Naive thymus-derived CD4-positive, alpha-beta T cell (primary cell): ENCODE data around the gene FBLN1. TPM values are rescaled to one million over a fixed set of nuclear protein-coding genes. Genes with fewer than 3 reads are reported as not detected.

Experiments used
- ATAC-seq: fragments of 150-1000 bp; cut with Tn5 transposase; 2 replicates; pipeline ENCODE4 v1.10.0; 2021; ENCODE audit warnings: mild to moderate bottlenecking, moderate library complexity
- CTCF ChIA-PET: fragments of 350-600 bp; sonication (Branson Sonifier 250); formaldehyde crosslinking; loops from one replicate; lab custom pipeline; 2021; ENCODE audit warnings: antibody characterized with exemption; lab: Charles Lee
- POLR2A ChIA-PET: fragments of 350-600 bp; sonication (Branson Sonifier 250); formaldehyde crosslinking; loops from one replicate; lab custom pipeline; 2021; ENCODE audit warnings: antibody characterized with exemption, inconsistent platforms; lab: Charles Lee
- DNase-seq, 9 donors: peaks; one replicate each; pipeline versions ENCODE4 v3.0.0 to v3.0.0-alpha.2; 2020 to 2022; ENCODE audit warnings: mixed read lengths in 1 of 9
- H3K27ac ChIP-seq: one replicate; pipeline ENCODE4 v1.7.0; 2013; ENCODE audit warnings: mild to moderate bottlenecking, low read depth, low read length, moderate library complexity
- H3K27me3 ChIP-seq, 2 donors: one replicate each; pipeline ENCODE4 v1.7.0; 2013; ENCODE audit warnings: low read length in 2 of 2, mild to moderate bottlenecking in 2 of 2, moderate library complexity in 2 of 2; ENCODE audit not compliant: control insufficient read depth in 2 of 2, insufficient read depth in 2 of 2
- H3K36me3 ChIP-seq, 3 experiments: 1 replicate in 2 of 3; 2 replicates in 1 of 3; pipeline ENCODE4 v1.7.0; 2013; ENCODE audit warnings: low read length in 3 of 3, mild to moderate bottlenecking in 3 of 3, moderate library complexity in 1 of 3; ENCODE audit not compliant: insufficient read depth in 3 of 3, control insufficient read depth in 2 of 3
- H3K4me1 ChIP-seq, 2 donors: one replicate each; pipeline ENCODE4 v1.7.0; 2013; ENCODE audit warnings: low read length in 2 of 2, mild to moderate bottlenecking in 2 of 2, moderate library complexity in 1 of 2; ENCODE audit not compliant: control insufficient read depth in 2 of 2, insufficient read depth in 2 of 2
- H3K4me3 ChIP-seq: 2 replicates; pipeline ENCODE4 v1.7.0; 2013; ENCODE audit warnings: mild to moderate bottlenecking, low read length
- H3K9me3 ChIP-seq, 3 experiments: 1 replicate in 2 of 3; 2 replicates in 1 of 3; pipeline ENCODE4 v1.7.0; 2013; ENCODE audit warnings: low read length in 3 of 3; ENCODE audit not compliant: control insufficient read depth in 2 of 3
- H3K27ac Mint-ChIP-seq, 9 donors: one replicate each; pipeline ENCODE4 v1.8.0; 2020 to 2022; ENCODE audit warnings: mixed read lengths in 9 of 9, mild to moderate bottlenecking in 8 of 9, moderate library complexity in 5 of 9, inconsistent platforms in 2 of 9
- H3K27me3 Mint-ChIP-seq, 5 donors: one replicate each; pipeline ENCODE4 v1.8.0; 2021 to 2022; ENCODE audit warnings: mixed read lengths in 5 of 5, mild to moderate bottlenecking in 1 of 5
- H3K36me3 Mint-ChIP-seq, 5 donors: one replicate each; pipeline ENCODE4 v1.8.0; 2020 to 2022; ENCODE audit warnings: mixed read lengths in 5 of 5, mild to moderate bottlenecking in 3 of 5, inconsistent platforms in 1 of 5
- H3K4me1 Mint-ChIP-seq, 7 donors: one replicate each; pipeline ENCODE4 v1.8.0; 2020 to 2022; ENCODE audit warnings: mixed read lengths in 7 of 7, mild to moderate bottlenecking in 3 of 7, inconsistent platforms in 1 of 7
- H3K4me3 Mint-ChIP-seq, 10 donors: one replicate each; pipeline ENCODE4 v1.8.0; 2020 to 2022; ENCODE audit warnings: mild to moderate bottlenecking in 10 of 10, mixed read lengths in 10 of 10, moderate library complexity in 6 of 10, inconsistent platforms in 2 of 10
- H3K9me3 Mint-ChIP-seq, 11 donors: one replicate each; pipeline ENCODE4 v1.8.0; 2020 to 2022; ENCODE audit warnings: mixed read lengths in 11 of 11, mild to moderate bottlenecking in 4 of 11, inconsistent platforms in 1 of 11, moderate library complexity in 1 of 11
- intact Hi-C, 2 donors: fragments of 100-400 bp; cut with micrococcal nuclease; formaldehyde crosslinking; loops; one replicate each; pipeline ENCODE4 v1.15.1; 2023
- polyA plus RNA-seq, 2 donors: library from polyadenylated mRNA; unstranded; fragments of 300-500 nt; fragmentation: Illumina TruSeq; gene quantifications; one replicate each; pipeline ENCODE4 v1.2.3, GENCODE V29; 2021
- total RNA-seq, 6 experiments: library from RNA in 5 of 6; stranded (reverse) in 5 of 6; gene quantifications; 1 replicate in 5 of 6; 2 replicates in 1 of 6; pipeline ENCODE4 v1.2.3 and lab custom pipeline; 2021 to 2026

The FBLN1 gene
- total and polyA plus RNA-seq, 7 experiments from 2014 or later = 0.11 to 1.1 TPM; not detected in 5

DNA sequence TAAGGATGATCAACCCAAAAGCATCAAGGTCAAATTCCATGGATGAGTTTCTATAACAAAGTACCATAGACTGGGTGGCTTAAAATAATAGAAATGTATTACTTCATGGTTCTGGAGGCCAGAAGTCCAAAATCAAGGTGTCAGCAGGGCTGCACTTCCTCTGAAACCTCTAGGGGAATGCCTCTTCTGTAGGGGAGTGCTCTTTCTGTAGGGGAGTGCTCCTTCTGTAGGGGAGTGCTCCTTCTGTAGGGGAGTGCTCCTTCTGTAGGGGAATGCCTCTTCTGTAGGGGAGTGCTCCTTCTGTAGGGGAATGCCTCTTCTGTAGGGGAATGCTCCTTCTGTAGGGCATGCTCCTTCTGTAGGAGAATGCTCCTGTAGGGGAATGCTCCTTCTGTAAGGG, 65.5 kb downstream of the FBLN1 start:
- no peak for DNase-seq
- Mint-ChIP-seq H3K9me3 (peaks cover 0 to 25% (median 13%) of the 10 kb centered on the region in 11 donors), H3K36me3 (peaks cover 0 to 10% (median 3%) of the 10 kb centered on the region in 5 donors), H3K27me3 (peaks cover 7 to 26% (median 13%) of the 10 kb centered on the region in 5 donors), H3K4me3 (no peak overlapping the region), H3K27ac (no peak overlapping the region), H3K4me1 (no peaks in the 10 kb centered on the region)
- ChIA-PET CTCF (no interaction called here), POLR2A (no interaction called here)
- no peak for ATAC-seq
- Histone ChIP-seq H3K4me1 (no peaks in the 10 kb centered on the region), H3K27me3 (no peaks in the 10 kb centered on the region), H3K27ac (no peak overlapping the region), H3K36me3 (no peaks in the 10 kb centered on the region), H3K9me3 (no peaks in the 10 kb centered on the region), H3K4me3 (no peak overlapping the region)
- intact Hi-C loops = no loop called here

DNA sequence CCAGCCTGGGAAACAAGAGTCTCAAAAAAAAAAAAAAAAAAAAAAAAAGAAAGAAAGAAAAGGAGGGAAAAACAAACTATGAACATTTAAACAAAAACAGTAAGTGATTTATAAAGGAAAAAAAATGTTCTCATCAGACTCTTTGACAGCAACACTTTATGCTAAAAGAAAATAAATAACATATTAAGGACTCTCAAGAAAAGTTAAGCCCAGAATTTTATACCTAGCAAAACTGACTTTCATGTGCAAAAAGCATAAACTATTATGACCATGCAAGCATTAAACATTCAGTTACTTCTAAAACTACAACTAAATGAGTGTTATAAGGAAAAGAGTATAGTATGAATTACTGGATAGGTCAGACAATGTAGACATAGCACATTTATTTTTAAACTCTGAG, 68.4 kb downstream of the FBLN1 start:
- H3K4me3 Mint-ChIP-seq = no peak overlapping the region

DNA sequence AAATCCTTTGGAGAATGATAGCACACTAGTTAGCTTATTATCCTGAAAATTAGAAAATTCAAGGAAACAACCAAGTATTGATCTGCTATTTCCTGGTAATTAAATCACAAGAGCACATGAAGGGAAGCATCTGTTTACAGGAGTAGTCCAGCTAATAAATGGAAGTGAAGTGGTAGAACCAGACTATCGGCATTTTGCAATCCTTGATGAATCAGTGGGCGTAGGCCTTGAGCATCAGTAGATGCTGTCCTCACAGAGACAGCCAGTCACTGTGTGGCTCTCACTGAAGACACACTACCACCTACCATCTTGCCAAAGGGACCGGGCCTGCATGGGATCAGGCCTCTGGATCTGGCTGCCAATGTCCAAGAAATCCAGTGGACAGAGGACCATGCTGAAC, 69.8 kb downstream of the FBLN1 start:
- POLR2A ChIA-PET = no interaction called here
- no peak for DNase-seq
- H3K36me3 Mint-ChIP-seq = peaks cover 0 to 10% (median 3%) of the 10 kb centered on the region in 5 donors
- H3K27me3 ChIP-seq = no peaks in the 10 kb centered on the region
- no peak overlapping the region for H3K27ac ChIP-seq
- peaks cover 0 to 5% (median 0%) of the 10 kb centered on the region in 7 donors for H3K4me1 Mint-ChIP-seq
- H3K9me3 Mint-ChIP-seq = peaks cover 0 to 25% (median 13%) of the 10 kb centered on the region in 11 donors
- no peak overlapping the region for H3K27ac Mint-ChIP-seq
- no peaks in the 10 kb centered on the region for H3K9me3 ChIP-seq
- no peaks in the 10 kb centered on the region for H3K4me1 ChIP-seq
- no peak for ATAC-seq
- H3K4me3 ChIP-seq = no peak overlapping the region
- no peak overlapping the region for H3K4me3 Mint-ChIP-seq
- intact Hi-C loops = no loop called here
- H3K36me3 ChIP-seq = no peaks in the 10 kb centered on the region
- peaks cover 8 to 21% (median 8%) of the 10 kb centered on the region in 5 donors for H3K27me3 Mint-ChIP-seq
- CTCF ChIA-PET = no interaction called here

More for the DNA sequence above, 68.4 kb downstream of the FBLN1 start:
- Mint-ChIP-seq H3K36me3 (peaks cover 0 to 10% (median 3%) of the 10 kb centered on the region in 5 donors), H3K27me3 (peaks cover 3 to 15% (median 9%) of the 10 kb centered on the region in 5 donors), H3K9me3 (peaks cover 0 to 25% (median 13%) of the 10 kb centered on the region in 11 donors), H3K27ac (no peak overlapping the region), H3K4me1 (peaks cover 0 to 5% (median 0%) of the 10 kb centered on the region in 7 donors)
- H3K4me3 ChIP-seq = no peak overlapping the region
- POLR2A ChIA-PET = no interaction called here
- no peaks in the 10 kb centered on the region for H3K36me3 ChIP-seq
- ATAC-seq = no peak
- no peaks in the 10 kb centered on the region for H3K9me3 ChIP-seq
- no peaks in the 10 kb centered on the region for H3K27me3 ChIP-seq
- no peak for DNase-seq
- CTCF ChIA-PET = no interaction called here
- no peaks in the 10 kb centered on the region for H3K4me1 ChIP-seq
- intact Hi-C loops = no loop called here
- no peak overlapping the region for H3K27ac ChIP-seq

DNA sequence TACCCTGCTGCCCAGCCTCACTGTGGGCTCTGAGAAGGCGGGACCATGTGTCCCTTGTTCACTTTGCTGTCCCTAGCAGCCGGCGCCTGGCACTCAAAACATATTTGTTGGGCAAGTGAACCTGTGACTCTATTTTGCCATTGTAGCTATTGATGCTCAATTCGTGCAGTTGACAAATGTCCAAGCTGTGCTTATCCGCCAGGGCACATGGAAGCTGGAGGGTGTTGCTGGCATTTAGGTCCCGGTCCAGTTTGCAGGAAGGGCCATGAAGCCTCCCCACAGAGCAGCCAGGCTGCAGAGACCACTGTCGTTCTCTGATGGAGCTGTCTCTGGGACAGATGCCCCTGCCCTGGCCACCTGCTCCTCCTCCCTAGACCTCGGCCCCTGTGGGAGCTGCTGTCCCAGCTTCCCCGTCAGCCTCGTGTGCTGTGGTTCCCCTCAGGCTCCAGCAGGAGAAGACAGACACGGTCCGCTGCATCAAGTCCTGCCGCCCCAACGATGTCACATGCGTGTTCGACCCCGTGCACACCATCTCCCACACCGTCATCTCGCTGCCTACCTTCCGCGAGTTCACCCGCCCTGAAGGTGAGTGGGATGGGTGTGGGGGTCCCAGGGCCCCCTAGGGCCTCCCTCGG, 71.5 kb downstream of the FBLN1 start:
- Histone ChIP-seq H3K36me3 (no peaks in the 10 kb centered on the region), H3K4me1 (no peaks in the 10 kb centered on the region), H3K27ac (no peak overlapping the region), H3K4me3 (no peak overlapping the region), H3K9me3 (no peaks in the 10 kb centered on the region), H3K27me3 (no peaks in the 10 kb centered on the region)
- no peak overlapping the region for H3K27ac Mint-ChIP-seq
- ChIA-PET CTCF (no interaction called here), POLR2A (no interaction called here)
- DNase-seq (no peak), ATAC-seq (no peak)
- intact Hi-C loops = no loop called here
- peaks cover 4 to 18% (median 12%) of the 10 kb centered on the region in 5 donors for H3K27me3 Mint-ChIP-seq
- H3K4me3 Mint-ChIP-seq = no peak overlapping the region
- peaks cover 0 to 24% (median 13%) of the 10 kb centered on the region in 11 donors for H3K9me3 Mint-ChIP-seq
- peaks cover 0 to 5% (median 0%) of the 10 kb centered on the region in 7 donors for H3K4me1 Mint-ChIP-seq
- peaks cover 0 to 10% (median 3%) of the 10 kb centered on the region in 5 donors for H3K36me3 Mint-ChIP-seq

DNA sequence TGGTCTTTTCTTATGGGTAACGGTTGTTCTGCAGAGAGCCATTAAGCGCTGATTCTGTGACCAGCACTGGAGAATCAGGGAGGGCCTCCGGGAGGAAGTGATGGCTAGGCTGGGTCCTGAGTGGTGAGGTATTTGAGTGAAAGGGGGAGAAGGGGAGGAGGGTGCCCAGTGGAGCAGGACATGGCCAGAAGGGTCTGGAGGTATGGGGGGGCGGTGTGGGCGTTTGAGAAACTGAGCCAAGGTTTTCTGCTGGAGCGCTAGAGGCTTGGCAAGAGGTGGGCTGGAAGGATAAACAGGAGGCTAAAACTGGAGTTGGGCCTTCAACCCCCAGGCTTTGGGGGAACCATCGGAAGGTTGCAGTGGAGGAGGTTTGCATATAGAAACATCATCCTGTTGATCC, 72.5 kb downstream of the FBLN1 start:
- H3K4me3 Mint-ChIP-seq = no peak overlapping the region
- ATAC-seq = no peak
- DNase-seq = no peak
- Histone ChIP-seq H3K9me3 (no peaks in the 10 kb centered on the region), H3K36me3 (no peaks in the 10 kb centered on the region), H3K4me1 (no peaks in the 10 kb centered on the region), H3K27me3 (no peaks in the 10 kb centered on the region), H3K27ac (no peak overlapping the region), H3K4me3 (no peak overlapping the region)
- peaks cover 2 to 18% (median 12%) of the 10 kb centered on the region in 5 donors for H3K27me3 Mint-ChIP-seq
- H3K4me1 Mint-ChIP-seq = peaks cover 0 to 5% (median 0%) of the 10 kb centered on the region in 7 donors
- ChIA-PET POLR2A (no interaction called here), CTCF (no interaction called here)
- intact Hi-C loops = no loop called here
- H3K27ac Mint-ChIP-seq = no peak overlapping the region
- H3K9me3 Mint-ChIP-seq = peaks cover 0 to 16% (median 13%) of the 10 kb centered on the region in 11 donors
- peaks cover 0 to 10% (median 0%) of the 10 kb centered on the region in 5 donors for H3K36me3 Mint-ChIP-seq

DNA sequence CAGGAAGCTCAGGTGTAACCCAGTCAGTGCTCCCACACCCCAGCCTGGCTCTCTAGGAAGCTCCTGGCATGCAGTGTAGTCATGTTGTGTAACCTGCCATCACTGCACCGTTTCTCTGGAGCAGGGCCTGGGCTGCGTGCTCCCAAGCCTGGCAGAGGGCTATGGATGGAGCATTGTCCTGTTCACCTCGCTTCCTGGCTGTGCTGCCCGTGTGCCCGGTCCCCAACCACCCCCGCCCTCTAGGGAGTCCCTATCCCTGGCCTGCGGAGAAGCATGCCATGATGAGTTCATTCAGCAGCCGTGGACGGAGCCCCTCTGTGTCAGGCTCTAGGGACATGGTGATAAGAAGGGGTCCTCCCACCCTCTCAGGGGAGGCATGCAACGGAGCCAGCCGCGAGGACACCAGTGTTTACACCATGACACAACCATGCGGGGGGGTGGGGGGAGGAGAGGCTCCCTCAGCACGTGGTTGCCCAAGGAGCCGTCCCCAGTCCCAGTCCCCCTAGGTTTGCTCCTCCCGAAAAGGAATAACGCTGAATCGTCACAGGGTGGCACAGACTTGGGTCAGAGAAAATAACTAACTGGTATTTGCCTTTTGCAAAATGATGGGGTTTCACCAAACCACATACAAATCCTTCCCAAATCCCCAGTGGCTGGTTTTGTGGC, 73.1 kb downstream of the FBLN1 start:
- Histone ChIP-seq H3K9me3 (no peaks in the 10 kb centered on the region), H3K4me1 (no peaks in the 10 kb centered on the region), H3K27ac (no peak overlapping the region), H3K27me3 (no peaks in the 10 kb centered on the region), H3K36me3 (no peaks in the 10 kb centered on the region), H3K4me3 (no peak overlapping the region)
- Mint-ChIP-seq H3K4me3 (no peak overlapping the region), H3K36me3 (peaks cover 0 to 7% (median 0%) of the 10 kb centered on the region in 5 donors), H3K4me1 (peaks cover 0 to 5% (median 0%) of the 10 kb centered on the region in 7 donors), H3K9me3 (peaks cover 0 to 10% (median 8%) of the 10 kb centered on the region in 11 donors), H3K27ac (no peak overlapping the region), H3K27me3 (peaks cover 0 to 18% (median 12%) of the 10 kb centered on the region in 5 donors)
- ATAC-seq (no peak), DNase-seq (no peak)
- POLR2A ChIA-PET = no interaction called here
- CTCF ChIA-PET = no interaction called here
- intact Hi-C loops = no loop called here
